NCI-H2227 treated with DMSO at 0.1 percent for 48 hours (cell line): ENCODE measurements around the gene ASB5.

Experiments used
- DNase-seq: peaks from one replicate; lab custom pipeline; 2025; lab: John Stamatoyannopoulos, UW

Gene ASB5

DNA sequence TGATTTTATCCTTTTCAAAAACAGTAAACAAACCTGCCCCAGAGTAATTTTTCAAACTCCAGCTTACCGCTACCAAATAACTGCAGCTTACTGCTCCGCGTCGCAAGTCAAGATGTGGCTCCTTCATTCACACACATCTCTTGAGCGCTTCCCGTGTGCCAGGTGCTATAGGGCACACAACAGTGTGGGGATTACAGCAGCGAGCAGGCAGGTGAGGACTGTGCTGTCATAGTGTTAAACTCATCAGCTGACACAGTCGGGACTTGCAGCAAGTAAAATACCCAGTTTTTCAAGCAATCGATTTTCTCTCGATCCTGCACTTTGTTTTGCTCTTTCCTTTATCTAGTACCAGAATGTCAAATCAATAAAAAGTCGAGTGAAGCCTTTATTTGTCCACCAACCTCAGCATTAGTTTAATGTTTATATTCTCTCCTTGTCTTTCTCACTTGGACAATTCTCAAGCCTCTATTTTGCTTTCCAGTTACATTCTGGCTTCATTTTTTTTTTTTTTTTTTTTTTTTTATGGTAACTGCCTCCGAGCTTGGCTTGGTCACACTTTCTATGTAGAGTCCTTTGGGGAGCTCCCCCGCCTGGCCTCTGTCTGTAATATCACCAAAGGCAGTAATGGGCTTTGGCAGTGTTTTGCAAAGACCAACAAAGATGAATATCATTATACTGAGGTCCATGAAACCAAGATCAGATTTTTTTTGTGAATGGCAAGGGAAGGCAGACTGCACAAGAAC, 8.3 kb upstream of the ASB5 start:
- DNase-seq = peak; percentile 43

DNA sequence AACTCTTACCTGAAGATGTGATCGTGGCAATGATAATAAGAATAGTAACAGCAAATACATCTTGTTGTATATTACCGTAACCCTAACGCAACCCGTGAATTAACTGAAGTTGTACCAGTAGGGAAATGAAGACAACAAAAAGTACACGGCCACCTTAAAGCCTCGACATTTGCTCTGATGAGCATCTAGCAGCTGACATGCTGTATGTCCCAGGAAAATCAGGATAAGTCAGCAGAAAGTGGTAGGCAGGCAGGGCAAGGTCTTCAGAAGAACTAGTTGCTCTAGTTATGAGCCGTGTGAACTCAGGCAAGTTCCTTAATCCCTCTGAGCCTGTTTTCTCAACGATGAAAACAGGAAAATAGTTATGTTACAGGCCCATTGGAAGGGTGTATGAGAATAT, 7.7 kb upstream of the ASB5 start:
- DNase-seq = no peak

DNA sequence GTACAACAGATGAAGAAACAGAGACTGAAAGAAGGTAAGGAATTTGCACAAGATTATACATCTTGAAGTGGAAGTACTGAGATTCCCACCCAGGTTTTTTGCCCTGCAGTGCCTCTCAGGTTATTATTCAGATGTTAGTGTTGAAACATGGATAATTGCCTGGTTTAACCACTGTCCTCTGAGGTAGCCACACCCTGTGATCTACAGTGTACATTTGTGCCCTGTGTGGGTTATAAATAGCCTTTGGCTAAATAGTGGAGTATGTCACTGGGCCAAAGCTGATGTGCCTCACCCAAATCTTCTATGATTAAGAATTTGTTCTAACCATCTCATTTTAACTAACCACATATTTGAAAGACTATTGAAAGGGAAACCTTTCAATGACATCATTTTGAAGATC, 5.4 kb upstream of the ASB5 start:
- no peak for DNase-seq

DNA sequence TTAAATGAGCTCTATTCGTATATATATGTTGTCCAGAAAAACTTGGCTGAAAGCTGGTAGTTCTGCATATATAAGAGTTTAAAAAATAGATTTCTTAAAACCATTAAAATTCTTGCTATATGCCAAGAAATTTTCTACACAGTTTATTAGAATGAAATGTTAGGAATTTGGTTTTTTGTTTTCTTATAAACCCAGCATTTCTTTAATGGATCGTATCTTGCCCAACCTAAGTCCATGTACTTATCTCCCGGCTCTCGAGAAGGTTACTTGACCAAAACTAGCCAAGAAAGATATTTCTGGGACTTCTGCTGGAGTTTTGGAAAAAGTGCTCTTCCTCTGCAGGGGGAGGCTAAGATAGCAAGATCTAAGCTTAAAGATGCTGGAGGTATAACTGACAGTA, 4.7 kb upstream of the ASB5 start:
- DNase-seq = no peak

DNA sequence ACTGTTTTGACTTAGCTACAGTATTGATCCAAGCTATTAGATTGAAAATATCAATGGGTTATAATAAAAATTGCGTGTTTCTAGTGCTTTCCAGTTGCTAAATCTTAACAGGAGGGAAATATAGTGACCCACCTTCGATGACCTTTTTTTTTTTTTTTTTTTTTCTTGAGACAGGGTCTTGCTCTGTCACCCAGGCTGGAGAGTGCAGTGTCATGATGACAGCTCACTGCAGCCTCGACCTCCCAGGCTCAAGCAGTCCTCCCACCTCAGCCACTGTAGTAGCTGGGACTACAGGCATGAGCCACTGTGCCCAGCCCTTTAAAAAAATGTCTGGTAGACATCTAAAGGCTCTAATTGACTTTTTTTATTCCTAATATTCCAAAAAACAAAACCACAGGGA, 3.8 kb upstream of the ASB5 start:
- DNase-seq = no peak

DNA sequence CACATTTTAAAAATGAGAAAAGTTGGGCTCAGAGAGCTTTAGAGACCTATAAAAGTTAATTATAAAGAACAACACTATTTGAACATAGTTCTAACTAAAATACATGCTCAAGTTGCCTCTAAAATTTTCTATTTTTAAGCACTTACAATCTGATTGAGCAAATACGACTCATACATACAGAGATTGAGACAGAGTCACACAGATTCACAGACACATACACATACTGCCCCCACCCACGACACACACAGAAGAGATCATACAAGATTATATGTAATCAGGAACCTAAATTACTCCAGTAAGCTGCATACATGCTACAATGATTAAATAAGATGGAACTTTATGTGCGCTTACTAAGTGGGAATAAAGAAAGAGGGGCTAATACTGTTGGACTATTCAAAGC, 2.7 kb upstream of the ASB5 start:
- no peak for DNase-seq

DNA sequence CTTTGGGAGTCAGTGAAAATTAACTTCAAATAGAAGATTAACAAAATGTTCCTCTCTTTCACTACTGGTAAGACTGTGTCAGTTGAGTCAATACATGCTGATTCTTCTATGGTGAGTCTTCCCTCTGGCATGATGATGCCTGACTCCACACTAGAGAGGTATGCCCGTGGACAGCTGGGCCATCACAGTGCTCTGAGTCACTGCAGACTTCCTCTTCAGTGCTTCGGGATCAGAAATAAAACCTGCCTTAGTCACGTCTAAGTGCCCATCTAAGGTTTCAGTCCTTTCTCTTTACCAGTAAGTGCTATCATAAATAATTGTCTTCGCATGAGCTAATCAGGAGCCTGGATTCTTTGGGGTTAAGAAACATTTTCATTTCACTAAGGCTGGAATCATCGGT, 1.6 kb upstream of the ASB5 start:
- DNase-seq = peak; percentile 2

DNA sequence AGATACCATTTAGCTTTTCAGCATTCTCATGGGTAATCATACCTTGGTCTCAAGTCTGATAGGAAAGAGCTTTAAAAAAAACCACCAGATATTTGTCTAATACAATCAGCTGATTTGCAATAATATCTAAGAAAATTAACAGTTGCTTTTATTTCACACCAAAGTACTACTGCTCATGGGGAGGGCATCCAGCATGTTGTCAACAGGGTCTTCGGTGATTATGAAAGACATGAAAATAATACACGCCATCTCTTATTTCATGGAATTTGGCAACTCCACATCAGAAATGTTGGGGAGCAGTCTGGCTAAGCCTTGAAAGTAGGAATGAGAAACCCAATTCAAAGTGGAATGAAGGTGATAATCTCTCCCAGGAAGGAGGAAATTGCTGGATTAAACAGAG, 3.0 kb downstream of the ASB5 start:
- no peak for DNase-seq

DNA sequence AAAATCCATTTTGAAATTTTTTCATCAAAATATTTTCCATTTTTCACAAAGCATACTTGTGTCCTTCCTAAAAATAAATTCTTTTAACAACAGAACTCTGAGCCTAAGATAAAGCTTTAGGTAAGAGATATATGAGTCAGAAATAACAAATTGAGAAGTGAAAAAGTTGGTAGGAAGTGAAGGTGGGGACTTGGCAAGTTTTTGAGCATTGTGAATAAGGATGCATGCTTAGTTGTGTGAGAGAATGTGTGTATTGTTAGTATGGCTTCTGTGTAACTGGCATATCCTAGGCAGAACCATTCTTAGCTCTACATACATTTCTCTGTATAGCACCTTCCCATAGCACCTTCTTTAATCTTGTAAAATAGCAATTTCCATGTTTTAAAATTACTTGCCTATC, 6.8 kb downstream of the ASB5 start:
- DNase-seq = no peak

DNA sequence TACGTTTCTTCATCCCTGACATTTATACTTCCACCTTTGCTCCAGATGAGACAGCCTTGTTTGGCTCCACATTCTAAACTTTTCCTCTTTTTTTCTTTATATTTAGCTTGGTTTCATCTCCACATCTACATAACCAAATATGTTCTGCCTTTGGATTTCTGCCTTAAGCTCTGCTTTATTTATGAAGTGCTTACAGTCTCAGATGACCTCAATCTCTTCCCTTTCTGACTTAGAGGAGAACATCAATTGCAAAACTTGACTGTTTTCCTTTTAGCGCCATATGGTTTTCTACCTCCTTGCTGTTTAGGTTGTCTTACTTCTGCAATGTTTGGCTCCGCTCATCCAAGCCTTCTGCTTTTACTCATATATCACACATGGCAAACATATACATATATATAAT, 7.5 kb downstream of the ASB5 start:
- no peak for DNase-seq

DNA sequence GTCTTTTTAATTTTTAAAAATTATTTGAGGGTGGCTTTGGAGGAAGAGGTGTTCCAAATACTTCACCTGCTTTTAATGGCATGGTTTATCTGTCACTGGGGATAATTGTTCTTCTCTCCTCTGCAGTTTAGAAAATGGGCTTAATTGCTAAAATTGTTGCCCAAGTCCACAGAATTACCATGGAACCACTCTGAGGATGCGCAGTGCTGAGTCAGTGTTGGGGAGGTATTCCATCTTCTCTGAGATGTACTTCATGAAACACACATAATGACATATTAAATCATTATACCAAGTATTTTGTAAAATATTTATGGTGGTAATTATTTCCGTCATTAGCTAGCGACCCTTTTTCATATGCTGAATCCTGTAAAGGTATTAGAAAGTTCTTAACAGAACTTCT, 8.0 kb downstream of the ASB5 start:
- DNase-seq = no peak

DNA sequence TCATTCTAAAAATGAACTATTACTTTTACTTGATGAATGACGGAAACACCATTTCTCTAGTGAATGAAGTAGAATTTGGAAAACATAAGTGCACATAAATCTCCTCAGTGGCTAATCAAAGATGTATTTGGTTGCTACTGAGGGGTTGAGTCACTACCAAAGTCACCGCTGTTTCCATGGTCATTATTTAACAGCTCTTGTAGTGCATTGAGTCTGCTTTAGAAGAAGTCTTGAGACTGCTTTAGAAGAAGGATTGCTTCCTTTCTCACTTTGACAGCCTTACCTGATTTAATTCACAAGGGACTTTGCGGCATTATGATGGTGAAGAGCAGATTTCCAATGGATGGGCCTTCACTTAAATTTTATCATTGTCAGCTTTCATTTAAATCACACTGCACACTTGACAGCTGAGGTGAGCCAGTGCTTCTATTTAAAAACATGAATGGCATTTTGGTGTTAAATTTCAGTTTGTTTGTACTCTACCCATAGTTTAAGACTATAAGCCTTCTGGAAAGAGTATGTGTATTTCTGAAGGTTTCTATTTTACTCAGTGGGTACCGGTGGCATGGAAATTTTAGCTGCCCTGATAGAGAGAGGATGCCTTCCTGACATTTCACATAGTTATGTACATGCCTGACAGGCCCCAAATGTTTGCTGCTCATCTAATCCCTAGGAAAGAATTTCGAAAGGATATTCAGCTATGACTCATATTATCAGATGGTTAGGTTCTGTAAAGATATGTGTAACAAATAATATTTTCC, 9.5 kb downstream of the ASB5 start:
- DNase-seq = no peak

DNA sequence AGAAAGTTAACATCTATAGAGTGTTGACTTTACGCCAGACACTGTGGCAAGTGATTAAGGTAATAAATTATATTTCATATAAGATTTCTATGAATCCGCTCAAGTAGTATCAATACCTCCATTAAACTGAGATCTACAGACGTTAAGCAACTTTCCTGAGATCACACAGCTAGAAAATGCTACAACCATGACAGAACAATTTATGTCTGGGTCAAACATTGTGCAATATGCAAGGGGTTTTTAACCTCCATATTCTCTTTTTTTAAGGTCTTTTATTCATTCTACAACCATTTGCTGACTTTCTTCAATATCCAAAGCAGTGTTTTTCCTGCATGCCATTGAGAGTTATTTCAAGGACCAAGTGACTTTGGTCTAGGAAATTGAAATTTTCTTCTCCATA, 10.9 kb downstream of the ASB5 start:
- DNase-seq = no peak

DNA sequence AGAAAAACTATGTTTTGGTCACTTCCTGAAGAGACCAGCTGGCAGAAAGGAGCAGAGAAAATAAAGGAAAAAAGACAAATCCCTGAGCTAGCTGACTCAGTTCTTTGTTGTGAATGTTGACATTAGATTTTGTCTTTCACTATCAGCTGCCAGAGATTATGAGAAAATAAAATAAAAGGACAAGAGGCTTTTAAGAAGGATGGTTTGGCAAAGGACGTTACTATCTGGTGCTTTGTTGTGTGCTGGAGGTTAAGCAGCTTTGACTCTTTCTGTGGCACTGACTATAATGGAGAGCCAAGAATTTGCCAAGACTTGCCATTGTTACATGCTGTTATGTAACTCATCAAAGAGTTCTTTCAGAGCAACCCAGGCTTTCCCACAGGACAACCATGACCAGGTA, 12.1 kb downstream of the ASB5 start:
- no peak for DNase-seq

DNA sequence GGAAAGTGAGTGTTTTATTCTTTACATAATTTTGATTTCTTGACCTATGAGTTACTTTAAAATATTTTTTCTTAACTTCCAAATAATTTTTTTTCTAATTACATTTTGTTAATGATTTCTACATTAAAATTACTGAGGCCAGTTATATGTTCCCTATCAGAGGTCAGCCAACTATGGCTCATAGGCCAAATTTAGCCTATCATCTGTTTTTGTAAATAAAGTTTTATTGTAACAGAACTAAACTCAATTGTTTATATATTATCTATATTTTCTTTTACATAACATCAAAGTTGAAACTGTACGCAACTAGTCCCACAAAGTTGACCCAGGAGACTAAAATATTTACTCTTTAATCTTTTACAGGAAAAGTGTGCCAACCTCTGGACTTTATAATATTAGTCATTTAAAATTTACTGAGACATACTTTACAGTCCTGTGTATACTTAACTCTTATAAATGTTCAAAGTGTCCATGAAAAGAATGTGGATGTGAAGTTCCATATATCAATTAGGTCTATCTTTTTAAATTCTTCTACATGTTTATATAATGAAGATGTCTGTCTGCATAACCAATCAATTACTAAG, 26.2 kb downstream of the ASB5 start:
- no peak for DNase-seq

DNA sequence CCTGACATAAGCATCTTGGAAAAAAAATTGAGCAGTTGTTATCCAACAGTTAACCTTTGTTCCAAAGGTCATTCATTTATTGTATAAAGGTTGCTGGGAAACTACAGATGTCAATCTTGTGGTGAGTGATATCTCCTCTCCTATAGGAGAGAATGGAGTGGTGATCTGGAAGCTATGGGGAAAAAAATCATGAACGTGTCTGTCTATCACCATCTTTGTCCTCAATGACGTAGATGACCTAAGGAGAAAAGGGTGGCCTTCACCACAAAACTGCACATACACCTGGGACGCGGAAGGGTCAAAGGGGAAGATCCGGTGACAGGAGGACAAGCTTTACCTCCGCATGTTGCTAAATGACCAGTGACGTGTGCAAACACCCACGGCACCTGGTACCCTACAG, 27.3 kb downstream of the ASB5 start:
- no peak for DNase-seq

DNA sequence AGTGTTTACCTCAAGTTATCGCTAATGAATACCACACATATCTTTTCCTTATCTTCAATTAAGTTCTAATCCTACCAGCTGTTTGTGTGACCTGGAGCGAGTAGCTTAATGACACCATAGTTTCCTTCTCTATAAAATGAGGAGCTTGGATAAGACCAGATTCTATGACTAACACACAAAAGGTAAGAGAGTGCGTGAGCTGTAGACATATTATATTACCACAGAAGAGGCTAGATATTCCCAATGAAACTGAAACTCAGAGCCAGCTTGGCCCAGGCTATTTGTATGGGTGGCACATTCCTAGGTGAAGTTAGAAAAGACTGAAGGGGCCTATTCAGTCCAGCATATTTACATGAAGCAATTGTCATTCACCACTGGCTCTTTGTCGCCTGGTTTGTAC, 30.2 kb downstream of the ASB5 start:
- no peak for DNase-seq

DNA sequence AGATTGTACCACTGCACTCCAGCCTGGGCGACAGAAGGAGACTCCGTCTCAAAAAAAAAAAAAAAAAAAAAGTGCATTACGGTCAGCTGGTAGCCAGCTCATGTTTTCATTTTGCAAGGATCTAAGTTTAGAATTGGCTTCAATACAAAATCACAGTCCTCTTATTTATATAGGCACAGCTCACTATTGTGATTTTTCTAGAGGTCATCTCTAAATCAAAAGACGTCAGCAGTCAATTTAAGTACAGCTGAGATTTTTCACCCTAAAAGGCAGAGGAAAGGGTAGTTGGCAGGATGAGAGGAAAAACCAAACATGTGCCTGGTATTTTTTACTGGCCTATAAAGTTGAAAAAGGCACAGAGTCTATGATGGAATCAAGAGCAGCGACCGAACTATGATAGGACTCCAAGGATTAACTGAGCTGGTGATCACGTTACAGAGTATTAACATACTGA, 30.8 kb downstream of the ASB5 start:
- no peak for DNase-seq

DNA sequence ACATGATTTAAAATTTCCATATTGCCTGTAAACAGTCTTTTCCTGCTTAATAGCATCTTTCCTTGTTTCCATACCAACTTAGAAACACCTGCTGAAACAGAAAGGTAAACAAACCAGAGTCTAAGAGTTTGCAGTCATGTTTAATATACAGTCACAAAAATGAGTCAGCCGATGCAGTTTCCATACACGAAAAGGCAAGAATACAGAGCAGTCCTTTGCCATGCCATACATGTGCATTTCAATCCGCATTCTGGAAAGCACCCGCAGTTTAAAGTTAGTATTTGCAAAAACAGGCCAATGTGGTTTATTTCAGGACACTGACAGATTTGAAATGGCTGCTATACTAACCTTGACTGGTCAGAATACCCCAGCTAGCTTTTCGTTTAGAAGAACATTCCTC, 32.1 kb downstream of the ASB5 start:
- DNase-seq = no peak

DNA sequence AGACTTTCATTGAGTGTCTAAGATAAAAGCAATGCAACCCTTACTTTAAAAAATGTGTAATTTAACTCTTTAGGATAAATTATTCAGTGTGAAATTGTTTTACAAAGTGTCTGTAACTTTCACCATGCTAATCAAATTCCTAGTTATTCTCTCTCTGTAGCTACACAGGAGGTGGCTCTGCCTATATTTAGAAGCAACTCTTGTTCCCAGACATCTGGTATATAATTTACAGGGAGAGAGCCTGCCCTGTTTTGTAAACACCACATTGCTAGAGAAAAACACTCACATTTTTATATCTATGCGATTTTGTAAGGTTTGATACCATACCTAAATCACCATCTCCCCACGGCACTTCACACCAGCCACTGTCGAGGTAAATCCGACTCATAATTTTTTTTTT, 38.2 kb downstream of the ASB5 start:
- DNase-seq = peak; percentile 69

DNA sequence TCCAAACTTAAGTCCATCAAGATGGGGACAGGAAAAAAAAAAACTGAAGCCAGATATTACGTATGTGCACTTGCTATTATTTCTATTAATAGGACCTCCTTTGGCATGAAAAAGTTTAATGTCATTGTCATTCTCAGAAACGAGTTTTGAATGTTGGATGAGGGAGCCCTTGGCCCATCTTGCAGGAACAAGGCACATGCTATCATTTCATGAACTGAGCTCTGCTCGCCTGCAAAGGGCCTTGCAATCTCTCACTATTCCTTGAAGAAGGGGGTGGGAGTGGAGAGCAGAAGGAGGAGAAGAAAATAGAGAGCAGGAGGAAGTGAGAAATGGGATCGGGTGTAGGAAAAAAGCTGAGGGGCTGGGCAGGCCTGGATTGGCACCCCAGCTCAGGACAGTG, 39.4 kb downstream of the ASB5 start:
- DNase-seq = no peak

DNA sequence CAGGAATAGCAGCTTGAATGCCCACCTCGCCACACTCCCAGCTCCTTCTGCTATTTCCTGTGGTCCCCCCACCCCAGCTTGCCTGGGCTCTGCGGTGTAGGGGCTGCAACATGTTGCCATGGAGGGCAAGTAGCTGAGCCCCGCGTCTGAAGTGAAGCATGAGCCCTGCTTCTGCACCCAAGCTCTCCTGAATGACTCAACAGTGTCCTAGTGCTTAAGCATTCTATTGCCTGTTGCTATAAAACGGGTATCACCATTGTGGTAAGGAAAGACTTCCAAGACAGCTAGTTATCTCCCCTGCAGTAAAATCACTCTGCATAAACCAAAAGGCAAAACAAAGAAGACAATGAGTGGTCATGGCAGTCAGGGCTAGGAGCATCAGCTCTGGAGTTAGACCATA, 42.3 kb downstream of the ASB5 start:
- DNase-seq = no peak

DNA sequence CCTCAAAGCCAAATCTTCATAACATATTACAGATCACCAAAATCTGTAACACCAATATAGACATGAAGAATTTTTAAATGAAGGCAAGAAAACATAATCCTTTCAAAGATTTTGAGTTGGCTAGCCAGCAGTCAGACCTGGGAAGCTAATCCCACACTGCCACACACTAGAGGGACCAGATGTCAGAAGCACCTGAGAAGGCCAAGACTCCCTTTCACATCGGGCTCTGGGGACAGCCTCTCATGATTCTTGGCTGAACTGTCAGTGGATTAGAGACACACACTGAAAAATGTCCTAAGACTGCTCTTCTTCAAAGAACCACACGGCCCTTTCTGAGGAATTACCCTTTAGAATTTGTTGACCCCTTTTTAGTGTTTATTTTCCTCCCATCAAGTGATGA, 45.5 kb downstream of the ASB5 start:
- no peak for DNase-seq

DNA sequence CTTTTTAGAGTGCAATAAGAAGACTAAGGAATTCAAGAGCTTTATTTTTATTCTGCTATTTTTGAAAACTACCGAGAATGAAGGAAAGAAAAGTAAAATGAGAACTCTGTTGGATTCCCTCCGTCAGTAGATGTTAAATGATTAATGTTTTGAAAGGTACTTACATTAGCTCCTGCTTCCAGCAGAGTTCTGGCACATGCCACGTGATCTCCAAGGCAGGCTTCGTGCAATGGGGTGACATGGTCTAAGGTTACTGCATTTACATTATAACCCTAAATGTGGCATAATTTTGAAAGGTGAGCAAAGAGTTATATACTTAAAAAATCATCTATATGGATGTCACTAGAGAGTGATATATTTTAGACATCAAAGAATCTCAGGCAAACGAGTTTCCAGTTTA, 46.9 kb downstream of the ASB5 start:
- DNase-seq = no peak
